ENCODE data around the gene ALLC.

The ALLC gene

DNA sequence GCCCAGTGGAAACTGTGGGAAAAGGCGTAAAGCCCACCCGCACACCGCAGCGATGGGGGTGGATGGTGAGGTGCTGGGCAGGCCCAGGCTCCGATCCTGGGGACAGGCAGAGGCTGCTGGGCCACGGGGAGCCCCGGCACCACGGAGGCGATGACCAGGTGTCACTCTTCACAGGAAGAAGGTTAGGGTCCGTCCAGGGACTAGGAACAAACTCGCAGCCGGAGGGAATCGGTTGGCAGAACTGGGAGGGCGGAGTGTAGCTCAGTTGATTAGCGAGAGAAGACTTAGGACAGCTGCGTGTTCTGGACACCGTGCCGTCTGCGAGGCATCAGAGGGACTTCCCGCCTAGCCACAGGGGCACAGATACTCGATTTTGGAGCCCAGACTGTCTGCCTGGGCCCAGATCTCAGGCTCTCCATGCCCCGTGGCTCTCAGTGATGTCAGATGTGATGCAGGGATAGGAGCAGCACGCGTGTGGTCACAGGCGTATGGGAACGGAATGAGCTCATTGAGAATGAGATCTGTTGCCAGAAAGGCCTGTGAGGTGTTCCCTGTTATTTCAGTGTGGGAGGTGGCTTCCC lies 16.1 kb upstream of the ALLC start:
- FAIRE-seq = no peak

DNA sequence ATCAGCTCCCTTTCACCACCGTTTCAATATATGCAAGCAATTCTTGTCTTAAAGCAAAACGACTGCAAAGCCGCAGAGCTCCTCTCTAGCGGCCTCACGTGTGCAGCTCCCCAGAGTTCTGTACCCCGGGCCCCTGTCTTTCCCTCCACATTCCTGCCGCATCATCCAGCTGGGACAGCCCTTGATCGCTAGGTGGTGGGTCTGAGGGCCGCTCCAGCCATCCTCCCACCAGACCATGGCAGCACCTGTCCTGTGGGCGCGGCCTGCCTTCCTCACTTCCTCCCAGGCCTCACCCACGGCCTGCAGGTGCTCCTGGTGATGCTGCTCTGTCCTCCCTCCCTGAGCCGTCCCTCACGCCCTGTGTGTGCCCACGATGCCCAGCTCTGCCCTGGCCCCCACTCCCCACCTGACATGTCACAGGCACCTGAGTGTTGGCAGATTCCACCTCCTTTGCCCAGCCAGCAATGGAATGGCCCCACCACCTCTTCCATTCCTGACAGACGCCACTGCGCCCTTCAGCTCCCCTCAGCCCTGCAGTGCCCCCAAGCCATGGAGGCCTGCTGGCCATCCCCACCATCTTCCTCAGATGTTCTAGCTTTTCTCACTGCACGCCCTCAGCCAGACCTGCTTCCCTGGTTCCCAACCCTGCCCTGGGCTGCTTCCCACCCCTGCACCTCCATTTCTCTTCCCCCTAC lies 15.3 kb upstream of the ALLC start:
- no peak for FAIRE-seq

DNA sequence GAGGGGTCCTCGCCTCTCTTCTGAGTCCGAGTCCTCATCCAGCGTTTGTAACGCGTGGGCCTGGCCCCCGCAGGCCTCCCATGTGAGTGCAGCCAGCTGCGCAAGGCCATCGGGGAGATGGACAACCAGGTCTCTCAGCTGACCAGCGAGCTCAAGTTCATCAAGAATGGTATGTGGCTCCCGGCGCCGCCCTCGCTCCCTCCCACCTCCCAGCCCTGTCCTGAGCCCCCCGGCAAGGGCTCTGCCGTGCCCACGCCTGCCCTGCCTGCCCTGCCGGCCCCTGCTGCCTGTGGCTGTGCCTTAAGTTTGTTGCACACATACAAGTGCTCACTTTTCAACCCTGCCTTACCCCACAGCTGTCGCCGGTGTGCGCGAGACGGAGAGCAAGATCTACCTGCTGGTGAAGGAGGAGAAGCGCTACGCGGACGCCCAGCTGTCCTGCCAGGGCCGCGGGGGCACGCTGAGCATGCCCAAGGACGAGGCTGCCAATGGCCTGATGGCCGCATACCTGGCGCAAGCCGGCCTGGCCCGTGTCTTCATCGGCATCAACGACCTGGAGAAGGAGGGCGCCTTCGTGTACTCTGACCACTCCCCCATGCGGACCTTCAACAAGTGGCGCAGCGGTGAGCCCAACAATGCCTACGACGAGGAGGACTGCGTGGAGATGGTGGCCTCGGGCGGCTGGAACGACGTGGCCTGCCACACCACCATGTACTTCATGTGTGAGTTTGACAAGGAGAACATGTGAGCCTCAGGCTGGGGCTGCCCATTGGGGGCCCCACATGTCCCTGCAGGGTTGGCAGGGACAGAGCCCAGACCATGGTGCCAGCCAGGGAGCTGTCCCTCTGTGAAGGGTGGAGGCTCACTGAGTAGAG lies 14.4 kb upstream of the ALLC start:
- no peak for FAIRE-seq

DNA sequence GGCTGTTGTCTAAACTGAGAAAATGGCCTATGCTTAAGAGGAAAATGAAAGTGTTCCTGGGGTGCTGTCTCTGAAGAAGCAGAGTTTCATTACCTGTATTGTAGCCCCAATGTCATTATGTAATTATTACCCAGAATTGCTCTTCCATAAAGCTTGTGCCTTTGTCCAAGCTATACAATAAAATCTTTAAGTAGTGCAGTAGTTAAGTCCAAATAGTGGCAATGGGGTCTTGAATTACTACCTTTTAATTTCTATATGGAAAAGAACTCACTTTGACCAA lies 13.8 kb upstream of the ALLC start:
- no peak for FAIRE-seq

DNA sequence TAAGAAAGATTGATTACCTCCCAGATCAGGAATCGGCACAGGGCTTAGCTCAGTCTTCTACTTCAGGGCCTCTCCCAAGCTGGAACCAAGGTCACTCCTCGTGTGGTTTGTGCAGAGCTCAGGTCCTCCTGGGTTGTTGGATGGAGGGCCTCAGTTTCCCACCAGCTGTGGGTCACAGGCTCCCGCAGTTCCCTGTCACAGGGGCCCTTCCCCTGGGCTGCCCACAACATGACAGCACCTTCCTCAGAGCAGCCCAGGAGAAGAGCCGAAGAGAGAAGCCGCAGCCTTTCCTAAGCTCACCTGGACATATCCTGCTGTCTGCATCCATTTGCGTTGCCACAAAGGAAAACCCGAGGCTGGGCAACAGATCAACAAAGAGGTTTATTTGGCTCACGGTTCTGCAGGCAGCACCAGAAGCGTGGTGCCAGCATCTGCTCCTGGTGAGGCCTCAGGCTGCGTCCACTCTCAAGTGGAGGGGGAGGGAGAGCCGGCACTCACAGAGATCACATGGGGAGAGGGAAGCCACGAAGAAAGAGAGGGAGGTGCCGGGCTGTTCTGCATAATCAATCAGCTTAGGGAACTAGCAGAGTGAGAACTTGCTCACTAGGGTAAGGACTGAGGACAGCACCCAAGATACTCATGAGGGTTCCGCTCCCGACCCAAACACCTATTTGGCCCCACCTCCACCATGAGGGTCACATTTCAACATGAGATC lies 13.0 kb upstream of the ALLC start:
- no peak for FAIRE-seq

DNA sequence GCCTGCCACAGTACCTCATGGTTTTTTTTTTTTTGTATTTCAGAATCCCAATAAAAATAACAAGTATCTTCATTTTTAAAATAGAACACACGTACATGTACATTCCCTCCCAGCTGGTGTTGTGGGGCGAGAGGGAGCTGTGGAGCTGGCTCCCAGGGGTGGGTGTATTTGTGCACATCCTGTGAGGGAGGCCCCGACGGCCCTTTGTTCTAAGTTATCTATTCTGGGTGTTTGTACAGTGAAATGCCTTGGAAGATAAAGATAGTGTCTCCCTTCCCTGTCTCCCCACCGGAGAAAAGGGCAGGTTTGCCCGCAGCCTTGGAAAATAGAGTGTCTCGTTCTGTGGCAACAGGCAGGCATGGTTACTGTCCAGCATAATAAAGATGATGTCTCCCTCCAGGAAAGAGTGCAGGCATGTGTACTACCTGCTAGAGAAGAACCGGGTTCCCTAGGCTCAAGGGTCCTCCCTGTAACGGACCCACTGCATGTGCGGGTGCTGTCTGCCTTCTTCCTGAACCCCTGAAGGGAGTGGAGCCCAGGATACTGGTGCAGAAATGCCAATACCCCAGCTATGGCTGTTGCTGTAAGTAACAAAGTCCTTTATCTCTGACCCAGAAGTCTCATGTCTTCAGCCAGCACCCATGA lies 12.1 kb upstream of the ALLC start:
- FAIRE-seq = no peak

DNA sequence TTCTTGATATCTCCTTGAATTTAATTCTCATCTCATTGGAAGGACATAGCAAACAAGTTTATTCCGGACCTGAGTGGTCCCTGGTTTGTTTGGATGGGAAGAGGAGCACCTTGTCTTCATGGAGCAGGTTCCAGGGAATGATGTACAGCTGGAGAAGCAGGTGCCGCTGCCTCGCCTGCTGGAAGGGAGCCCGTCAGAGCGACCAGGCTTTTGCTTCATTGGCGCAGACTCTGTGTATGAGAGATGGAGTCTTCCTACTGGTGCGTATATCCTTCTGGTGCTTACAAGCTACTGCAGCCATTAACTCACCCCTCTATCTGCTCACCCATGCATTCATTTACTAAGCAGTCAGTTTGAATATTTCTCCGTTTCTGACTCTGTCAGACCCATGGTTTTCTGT lies 11.6 kb upstream of the ALLC start:
- no peak for FAIRE-seq

DNA sequence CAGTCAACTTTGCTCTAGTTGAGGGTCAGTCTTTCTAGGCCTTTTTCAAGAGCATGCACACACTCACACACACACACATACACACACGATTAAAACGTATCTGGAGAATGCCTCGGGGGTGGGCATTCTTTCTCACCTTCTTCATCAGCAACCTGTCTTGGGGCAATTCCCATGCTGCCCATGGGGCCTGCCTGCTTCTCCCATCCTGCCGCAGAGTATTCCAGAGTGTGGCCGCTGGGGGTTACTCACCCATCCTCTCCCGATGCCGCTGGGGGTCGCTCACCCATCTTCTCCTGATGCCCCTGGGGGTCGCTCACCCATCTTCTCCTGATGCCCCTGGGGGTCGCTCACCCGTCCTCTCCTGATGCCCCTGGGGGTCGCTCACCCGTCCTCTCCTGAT lies 10.8 kb upstream of the ALLC start:
- no peak for FAIRE-seq

DNA sequence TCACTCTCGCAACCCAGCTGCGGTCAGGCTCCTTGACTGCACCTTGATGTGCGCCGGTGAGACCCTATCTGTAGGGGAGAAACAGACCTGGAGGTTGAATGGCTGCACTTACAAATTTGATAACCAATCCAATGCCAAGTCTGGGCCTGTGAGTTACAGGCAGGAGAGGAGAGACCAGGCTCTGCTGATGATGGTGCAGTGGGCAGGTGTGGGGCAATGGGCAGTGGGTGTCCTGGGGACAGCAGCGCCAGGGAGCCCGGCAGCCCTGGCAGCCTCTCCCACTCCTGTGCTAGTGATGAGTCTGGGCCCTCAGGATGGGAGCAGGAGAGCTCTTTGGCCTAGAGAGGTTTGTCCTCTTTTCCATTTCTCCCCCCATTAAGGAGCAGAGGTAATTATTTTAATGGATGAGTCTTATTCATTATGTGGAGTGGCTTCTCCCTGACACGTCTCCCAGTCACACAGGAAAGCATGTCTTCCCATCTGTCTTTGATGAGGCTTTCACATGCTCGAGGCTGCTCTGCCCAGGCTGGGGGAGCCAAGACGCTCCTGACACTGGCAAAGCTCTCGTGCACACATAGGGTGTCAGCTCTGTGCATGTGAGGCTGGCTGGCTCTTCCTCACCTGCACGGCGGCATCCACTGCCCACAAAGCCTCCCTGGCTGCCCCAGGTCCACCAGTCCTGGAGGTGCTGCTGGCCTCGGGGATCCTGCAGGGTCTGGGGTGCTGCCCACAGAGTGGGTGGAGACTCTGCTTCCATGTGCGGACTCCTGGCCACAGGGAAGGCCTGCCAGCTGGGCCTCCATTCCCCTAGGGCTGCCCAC lies 10.0 kb upstream of the ALLC start:
- no peak for FAIRE-seq

DNA sequence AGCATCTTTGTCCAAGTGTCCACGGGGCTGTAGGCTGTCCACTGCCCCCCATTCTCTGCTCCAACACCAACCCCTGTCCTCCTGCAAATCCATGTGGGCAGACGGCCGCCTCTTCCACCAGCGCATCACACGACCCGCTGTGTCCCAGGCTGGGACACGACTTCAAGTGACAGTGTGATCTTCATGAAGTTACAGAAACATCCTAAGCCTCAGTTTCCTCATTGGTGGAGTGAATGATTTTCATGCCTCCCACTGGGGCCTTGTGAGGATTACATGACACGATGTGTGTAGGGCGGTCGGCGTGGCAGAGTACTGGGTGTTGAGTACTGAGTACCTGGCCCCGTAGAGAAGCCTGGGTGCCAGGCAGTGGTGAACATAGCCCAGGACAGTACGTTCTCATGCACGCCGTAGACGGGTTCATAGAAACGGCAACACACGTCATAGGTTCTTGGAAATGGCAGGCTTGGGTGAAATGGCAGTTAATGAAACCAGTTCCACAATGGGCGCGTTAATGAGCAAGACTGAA lies 9.3 kb upstream of the ALLC start:
- FAIRE-seq = no peak

DNA sequence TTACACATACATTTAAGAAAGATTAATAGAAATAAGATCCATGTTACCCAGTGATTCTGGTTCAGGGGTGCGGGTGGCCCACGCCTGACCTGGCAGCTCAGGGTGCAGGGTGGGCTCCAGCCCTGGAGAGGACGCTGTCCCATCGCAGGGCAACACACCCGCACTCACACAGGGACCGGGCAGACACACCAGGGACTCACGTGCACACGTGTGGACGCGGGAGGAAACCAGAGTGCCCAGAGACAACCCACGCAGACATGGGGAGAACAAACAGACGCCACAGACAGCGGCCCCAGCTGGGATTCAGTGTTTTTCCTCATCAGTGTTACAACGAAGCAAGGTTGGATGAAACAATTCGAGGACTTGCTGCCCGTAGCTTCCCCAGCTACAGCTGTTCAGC lies 8.4 kb upstream of the ALLC start:
- FAIRE-seq = no peak

DNA sequence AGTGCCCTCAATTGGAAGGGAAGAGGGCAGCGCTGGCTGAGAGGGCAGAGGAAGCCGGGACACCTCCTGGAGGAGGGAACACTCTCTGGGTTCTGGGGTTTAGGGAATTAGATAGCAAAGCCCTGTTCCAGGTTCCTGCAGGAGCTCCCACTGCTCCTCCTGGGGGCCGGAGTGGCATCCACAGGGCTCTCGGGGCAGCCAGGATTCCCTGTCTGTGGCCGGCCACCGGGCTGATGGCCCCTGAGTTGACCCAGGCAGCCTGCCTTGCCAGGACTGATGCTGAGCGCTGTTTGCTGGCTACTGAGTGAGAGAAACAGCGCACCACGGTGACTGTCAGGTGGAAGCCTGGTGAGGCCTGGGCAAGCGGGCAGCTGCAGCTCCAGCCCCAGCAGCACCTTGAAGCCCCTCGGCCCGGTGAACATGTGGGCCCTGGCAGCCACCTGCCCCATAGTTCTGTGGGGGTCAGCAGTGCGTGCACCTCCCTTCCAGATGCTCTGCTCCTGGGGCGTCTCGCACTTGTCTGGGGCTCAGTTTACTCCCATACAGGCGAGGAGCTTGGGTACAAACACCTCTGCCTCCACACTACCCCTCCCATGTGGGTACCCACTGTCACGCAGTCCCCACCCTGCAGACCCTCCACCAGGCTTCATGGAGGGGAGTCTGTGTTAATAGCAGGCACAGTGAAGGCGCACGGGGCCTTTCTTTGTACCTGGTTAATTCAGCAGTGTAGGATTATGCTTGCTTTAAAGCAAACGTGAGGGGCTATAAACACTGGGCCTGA lies 7.7 kb upstream of the ALLC start:
- FAIRE-seq = no peak

DNA sequence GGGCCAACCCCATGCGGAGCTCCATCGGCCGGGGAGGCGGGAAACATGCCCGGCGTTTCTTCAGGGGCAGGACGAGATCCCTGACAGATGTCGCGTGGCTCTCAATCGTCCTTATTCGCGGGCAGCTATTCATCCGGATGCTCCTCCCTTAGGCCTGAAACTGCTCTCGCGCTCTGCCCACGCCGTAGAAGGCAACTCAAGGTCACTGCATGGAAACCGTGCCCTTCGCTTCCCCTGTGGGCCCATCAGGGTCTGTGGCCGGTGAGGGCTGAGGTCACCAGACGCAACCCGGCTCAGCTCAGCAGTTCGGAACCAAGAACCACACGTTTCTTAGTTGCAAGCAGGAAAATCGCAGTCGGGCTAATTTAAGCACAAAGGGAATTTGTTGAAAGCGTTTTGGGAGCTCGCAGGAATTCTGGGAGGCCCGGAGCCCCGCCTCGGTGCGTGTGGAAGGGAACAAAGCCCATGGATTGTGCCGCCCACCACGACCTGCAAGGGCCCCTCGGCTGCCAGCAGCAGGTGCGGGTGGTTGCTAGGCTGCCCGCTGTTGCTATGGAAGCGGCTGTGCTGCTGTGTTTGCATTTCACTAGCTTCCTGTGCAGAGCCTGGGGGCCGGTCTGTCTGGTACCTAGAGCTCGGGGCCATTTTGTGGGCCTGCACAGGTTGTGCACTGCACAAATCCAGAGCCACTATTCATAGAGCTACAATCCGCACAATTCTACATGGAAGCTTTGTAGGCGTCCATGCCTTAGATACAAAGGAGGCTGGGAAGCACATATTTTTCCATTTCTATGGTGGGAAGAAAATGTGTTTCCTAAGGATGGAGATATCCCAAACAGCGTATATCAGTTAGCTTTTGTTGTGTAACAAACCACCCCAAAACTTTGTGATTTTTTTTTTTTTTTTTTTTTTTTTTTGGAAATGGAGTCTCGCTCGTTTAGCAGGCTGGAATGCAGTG lies 6.0 kb upstream of the ALLC start:
- FAIRE-seq = no peak

DNA sequence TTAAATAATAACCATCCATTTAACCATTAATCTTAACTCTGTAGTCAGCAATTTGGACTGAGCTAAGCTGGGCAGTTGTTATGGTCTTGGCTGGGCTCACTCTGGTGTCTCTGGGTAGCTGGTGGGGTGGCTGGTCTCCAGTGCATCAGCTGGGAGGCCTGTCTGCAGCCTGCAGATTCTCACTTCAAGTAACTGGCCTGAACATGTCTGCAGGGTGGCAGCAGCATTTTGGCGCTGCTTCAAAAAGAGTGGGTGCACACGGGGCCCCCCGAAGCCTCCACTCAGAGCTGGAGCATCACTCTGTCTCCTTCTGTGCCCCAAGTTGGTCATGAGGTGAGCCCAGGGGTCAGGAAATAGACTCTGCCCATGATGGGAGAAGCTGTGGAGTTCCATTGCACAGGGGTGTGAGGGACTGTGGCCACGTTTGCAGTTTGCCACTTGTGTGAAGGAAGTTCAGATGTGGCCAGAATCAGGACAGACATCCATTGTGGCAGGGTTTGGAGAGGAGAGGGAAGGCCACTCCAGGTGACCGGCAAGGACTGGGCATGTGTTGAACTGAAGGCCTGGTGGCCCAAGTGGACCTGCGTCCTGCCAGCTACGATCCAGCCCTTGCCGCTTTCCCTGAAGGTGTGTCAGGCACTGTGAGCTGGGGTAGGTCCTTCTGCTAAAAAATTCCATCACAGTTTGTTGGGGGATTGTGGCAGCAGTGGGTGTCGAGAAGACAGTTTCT lies 4.9 kb upstream of the ALLC start:
- no peak for FAIRE-seq

DNA sequence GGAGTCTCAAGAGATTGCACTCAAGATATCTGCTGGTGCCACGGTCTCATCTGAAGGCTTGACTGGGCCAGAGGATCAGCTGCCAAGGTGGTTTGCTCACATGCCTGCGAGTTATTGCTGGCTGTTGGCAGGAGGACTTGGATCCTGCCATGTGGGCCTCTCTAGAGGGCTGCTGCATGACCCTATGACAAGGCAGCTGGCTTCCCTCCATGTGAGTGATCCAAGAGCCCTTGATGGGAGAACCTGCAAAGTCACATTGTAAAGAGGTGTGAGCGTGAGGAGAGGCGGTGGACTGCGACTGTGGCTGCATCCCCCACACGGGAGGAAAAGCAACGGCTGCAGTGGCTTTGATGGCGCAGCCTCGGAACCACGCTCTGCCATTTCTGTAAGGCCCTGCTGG lies 4.0 kb upstream of the ALLC start:
- no peak for FAIRE-seq

DNA sequence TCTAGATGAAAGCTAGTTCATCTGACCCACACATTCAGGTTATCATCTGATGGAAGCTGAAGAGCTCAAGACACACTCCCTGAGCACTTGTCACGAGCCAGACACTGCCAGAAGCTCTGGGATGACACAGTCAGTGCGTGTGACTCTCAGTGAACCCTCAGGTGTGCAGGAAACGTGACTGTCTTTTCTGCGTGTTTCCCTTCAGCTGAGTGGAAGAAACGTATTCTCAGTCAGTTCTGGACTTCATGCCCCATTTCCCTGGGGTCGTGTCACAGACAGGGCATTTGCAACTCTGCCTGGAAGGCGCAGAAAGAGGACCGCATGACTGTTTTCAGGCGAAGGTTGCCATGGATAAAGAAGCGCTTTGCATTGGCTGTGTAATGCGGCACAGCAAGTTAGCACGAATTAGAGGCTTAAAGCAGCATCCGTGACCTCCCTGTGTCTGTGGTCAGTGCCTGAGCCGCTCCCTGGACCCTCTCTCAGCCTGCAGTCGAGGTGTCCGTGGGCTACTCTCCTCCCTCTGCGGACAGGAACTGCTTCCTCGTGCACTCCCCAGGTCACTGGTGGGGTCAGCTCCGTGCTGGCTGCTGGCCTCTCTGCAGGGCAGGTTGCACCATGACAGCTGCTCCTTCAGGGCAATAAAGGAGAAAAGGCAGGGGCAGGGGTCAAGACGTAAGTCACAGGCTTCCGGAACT lies 3.3 kb upstream of the ALLC start:
- no peak for FAIRE-seq

DNA sequence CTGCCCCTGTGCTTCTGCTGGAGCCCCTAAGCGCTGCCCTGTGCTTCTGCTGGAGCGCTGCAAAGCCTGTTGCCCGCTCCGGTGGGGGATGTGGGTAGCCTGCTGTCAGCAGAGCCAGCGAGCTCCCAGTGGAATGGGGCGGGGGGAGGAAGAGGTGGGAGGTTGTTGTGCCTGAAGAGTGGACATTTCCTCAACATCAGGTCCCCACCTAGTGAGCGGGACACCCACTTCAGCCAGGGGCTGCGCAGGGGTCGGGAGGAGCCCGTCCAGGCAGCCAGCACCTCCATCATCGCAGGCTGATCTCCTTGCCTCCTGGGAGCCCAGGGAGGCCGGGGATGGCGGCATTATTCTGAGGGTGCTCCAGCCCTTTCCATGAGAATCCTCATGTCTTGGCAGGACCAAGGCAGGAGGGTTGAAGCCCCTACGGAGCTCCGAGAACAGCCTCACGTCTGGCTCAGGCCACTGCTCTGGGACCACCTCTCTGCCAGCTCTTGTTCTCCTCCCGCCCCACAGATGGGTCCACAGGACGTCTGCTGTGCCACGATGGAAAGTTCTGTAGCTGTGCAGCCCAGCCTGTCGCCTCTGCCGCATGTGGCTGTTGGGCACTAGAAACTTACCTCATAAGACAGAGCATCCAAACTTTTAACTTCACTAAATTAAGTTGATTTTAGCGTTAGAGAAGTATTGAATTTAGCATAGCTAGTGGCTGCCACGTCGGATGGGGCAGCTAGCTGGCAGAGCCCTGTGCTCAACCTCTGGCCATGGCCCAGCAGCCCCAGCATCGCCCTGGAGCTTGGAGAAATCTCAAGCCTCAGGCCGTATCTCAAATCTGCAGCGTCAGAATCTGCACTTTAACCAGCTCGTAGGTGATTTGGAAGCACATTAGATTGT lies 1.9 kb upstream of the ALLC start:
- no peak for FAIRE-seq
